ENCODE results near the gene SCN2B.
"Not testable (repeated sequence)": the region's sequence is repeated elsewhere in the genome, so short reads cannot be mapped to it uniquely, and the experiment has no call there.

SCN2B gene

GRCh38 chr11:118205606-118206378 lies 29.4 kb upstream of the SCN2B start:
- DNase-seq = no peak

GRCh38 chr11:118202599-118203422 lies 26.4 kb upstream of the SCN2B start:
- peak in 1 of 2 donors; percentile 65 for DNase-seq

GRCh38 chr11:118201966-118202365 lies 25.5 kb upstream of the SCN2B start:
- DNase-seq = no peak

- DNase-seq = peak; percentile 42 to 52
Observed at GRCh38 chr11:118200901-118201680, 24.7 kb upstream of the SCN2B start.

GRCh38 chr11:118200497-118200896 lies 24.1 kb upstream of the SCN2B start:
- DNase-seq = no peak

- DNase-seq = no peak
Observed at GRCh38 chr11:118199135-118199534, 22.7 kb upstream of the SCN2B start.

GRCh38 chr11:118198370-118198769 lies 21.9 kb upstream of the SCN2B start:
- peak; percentile 81 to 83 for DNase-seq

GRCh38 chr11:118194835-118195627 lies 18.6 kb upstream of the SCN2B start:
- no peak for DNase-seq

GRCh38 chr11:118193910-118194566 lies 17.6 kb upstream of the SCN2B start:
- DNase-seq = no peak

GRCh38 chr11:118192817-118193216 lies 16.4 kb upstream of the SCN2B start:
- not testable (repeated sequence) for DNase-seq

- DNase-seq = not testable (repeated sequence)
Observed at GRCh38 chr11:118190942-118191506, 14.6 kb upstream of the SCN2B start.

- no peak for DNase-seq
Observed at GRCh38 chr11:118186346-118187107, 10.1 kb upstream of the SCN2B start.

GRCh38 chr11:118184784-118185579 lies 8.5 kb upstream of the SCN2B start:
- DNase-seq = no peak

- DNase-seq = peak in 1 of 2 donors; percentile 10
Observed at GRCh38 chr11:118183691-118184090, 7.3 kb upstream of the SCN2B start.

- DNase-seq = no peak
Observed at GRCh38 chr11:118180300-118180703, 3.9 kb upstream of the SCN2B start.

GRCh38 chr11:118176778-118177134 lies 317 bp upstream of the SCN2B start:
- no peak for DNase-seq

- DNase-seq = no peak
Observed at GRCh38 chr11:118175031-118175992, 1.1 kb downstream of the SCN2B start.

GRCh38 chr11:118174006-118174567 lies 2.4 kb downstream of the SCN2B start:
- no peak for DNase-seq
